ENCODE measurements around the gene ACAD10.
"Not testable (repeated sequence)": the region's sequence is repeated elsewhere in the genome, so short reads cannot be mapped to it uniquely, and the experiment has no call there.

ACAD10 gene

GRCh38 chr12:111685811-111686573 is at the start of gene ACAD10, which contains the start of gene BRAP:
Gene ACAD10, plus strand, starts transcription at chr12:111686053. Its CDS starts 6,657 bp downstream, at chr12:111692710.
Gene BRAP, minus strand, starts transcription at chr12:111685956. Its CDS starts 164 bp downstream, at chr12:111685792.
- peak; percentile 96 for DNase-seq

DNA sequence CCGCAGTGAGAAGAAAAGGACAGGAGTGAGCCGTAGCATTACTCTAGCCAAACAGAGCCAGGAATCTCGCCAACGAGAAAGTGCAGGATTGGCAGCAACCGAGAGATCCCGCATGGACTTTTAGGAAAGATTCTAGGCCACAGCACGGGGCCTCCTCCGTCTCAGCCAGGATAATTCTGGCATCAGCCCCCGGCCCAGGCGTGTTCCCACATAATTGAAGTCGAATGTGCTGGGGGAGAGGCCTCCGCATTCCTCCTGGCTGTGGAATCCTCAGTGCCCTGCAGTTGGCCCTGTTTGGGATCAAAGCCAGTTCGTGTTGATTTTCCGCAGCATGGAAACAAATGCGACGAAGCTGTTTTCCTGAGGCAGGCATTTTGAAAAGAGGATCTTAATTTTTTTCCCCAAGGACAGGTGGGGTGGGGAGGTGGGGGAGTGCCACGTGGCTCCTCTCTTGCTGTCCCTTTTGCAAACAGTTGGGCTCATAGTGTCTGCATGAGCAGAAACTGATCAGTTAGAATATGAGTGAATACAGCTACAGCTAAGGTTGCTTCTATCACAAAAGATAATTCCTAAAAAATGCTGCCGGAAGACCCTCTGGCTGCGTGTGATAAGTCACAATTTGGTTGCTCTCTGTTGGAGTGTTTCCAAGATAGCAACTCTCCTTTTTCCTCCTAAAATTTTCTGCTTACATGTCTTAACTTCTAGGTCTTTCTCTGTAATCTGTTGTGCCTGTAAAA is 49.5 kb upstream of the ACAD10 start:
- no peak for DNase-seq

DNA sequence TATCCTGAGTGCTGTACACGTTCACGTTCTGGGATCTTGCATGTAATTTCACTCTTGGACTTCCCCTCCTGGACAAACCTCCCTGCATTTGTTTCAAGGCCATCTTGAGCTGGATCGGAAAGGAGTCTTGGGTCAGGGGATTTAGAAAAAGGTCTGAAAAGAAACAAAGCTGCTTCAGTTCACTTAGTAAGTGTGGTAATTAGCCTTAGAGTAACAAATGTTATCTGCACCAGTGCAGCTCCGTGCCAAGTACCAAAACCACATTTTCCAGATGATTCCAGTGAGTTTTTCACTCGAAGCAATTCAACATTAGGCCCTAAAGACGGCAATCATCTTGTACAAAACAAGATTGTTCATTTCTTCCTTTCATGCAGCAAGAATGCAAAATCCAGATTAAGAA is 47.3 kb upstream of the ACAD10 start:
- DNase-seq: no peak

DNA sequence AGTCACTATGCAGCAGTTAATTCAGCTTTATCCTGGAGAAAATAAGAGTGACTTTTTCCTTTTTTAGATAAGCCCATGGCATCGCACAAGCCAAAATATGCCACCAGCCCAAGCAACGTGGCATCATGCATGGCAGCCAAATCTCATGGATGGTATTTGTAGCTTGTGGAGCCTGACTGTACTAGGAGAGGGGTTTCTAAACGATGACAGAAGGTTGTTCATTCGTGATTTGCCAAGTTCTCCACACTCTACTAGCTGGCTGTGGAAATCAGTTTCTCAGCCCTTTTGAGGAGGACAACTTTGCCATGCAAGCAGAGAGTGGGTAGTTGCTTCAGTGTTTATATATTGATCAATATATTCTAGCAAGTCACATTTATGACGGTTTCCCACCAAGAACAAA is 45.3 kb upstream of the ACAD10 start:
- DNase-seq: no peak

DNA sequence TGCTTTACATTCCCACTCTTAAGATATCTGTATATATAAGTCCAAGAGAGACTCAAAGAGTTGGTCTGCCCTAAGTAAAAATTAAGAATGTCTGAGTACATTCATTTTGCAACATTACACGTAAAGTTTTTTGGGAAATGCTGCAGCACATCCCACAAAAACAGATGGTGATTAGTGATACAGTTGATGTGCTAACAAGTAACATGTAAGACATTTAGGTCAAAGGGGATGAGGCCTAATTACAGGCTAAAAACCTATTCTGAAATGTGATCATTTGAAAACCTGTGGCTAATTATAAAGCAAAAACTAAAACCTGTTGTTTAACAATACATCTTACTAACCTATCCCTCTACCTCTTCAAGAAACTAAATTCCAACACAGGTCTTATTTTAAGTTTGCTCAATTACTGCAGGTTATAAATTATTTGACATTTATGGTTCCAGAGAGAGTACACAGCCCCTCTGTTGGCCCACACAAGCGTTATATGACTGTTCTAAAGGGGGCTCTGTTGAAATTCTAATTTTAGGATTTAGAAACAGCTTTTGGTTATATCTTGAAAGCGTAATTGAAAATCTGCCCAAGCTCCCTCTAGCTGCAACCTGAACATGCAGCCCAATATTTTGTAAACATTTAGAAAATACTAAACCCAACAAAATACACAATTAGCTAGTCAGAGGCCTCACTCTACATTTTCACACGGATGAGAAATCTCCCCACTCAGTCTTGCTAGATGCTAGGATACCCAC is 43.0 kb upstream of the ACAD10 start:
- no peak for DNase-seq

- DNase-seq: no peak
Measured at GRCh38 chr12:111643427-111643826, 42.4 kb upstream of the ACAD10 start.

DNA sequence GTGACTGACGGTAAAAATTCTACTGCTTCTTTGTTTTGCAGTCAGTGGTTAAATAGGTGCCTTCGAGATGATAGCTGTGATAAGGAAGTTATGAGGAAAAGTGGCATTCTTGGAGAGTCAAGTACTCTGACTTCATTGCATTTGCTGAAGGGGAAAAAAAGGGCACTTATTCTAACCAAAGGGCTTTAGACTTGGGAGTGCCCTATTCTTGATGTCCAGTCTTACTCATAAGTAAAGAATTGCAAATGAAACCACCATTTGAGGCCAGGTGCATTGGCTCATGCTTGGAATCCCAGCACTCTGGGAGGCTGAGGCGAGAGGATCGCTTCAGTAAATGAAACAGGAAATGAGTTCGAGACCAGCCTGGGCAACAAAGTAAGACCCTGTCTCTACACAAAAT is 40.4 kb upstream of the ACAD10 start:
- DNase-seq: no peak

GRCh38 chr12:111650912-111651311 is 34.9 kb upstream of the ACAD10 start:
- no peak for DNase-seq

- DNase-seq: not testable (repeated sequence)
Measured at GRCh38 chr12:111652530-111652929, 33.3 kb upstream of the ACAD10 start.

- DNase-seq: no peak
Measured at GRCh38 chr12:111653596-111653995, 32.3 kb upstream of the ACAD10 start.

GRCh38 chr12:111655356-111655755 is 30.5 kb upstream of the ACAD10 start:
- no peak for DNase-seq

DNA sequence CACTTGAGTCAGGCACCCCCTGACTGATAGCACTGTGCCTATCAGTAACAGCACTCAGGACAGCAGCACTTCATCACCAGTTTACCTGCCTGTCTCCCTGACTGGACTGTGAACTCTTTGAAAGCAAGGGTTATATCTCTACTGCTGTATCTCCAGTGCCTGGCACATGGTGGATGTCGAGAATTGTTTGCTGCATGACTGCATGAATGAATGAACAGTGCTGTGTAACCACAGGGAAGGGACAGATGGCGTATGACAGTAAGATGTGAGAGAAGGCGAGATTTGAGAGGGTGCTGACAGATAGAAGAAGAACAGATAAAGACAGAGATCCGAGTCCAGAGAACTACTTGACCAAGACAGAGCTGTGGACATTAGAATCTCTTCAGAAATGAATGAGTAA is 29.8 kb upstream of the ACAD10 start:
- DNase-seq: no peak

- no peak for DNase-seq
Measured at GRCh38 chr12:111664499-111664898, 21.4 kb upstream of the ACAD10 start.

GRCh38 chr12:111664961-111665865 is 20.6 kb upstream of the ACAD10 start:
- DNase-seq: no peak

DNA sequence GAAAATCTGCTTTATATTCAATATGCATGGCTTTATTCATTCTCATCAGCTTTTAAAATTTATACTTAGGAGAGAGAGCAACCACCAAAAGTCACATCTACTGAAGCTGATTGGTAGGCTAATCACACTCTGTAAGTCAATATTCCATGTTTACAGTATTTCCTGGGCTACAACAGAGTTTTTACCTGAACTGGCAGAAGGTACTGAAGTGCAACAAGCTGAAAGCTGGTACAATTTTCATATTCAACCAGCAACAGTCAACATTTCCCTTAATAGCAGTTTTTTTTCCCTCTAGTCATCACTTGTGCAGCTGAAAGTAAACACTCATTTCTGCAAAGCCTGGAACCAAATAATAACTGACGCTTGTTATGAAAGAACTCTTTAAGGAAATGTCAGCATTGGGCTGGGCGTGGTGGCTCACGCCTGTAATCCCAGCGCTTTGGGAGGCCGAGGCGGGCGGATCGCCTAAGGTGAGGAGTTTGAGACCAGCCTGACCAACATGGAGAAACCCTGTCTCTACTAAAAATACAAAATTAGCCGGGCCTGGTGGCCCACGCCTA is 13.0 kb upstream of the ACAD10 start:
- no peak for DNase-seq

DNA sequence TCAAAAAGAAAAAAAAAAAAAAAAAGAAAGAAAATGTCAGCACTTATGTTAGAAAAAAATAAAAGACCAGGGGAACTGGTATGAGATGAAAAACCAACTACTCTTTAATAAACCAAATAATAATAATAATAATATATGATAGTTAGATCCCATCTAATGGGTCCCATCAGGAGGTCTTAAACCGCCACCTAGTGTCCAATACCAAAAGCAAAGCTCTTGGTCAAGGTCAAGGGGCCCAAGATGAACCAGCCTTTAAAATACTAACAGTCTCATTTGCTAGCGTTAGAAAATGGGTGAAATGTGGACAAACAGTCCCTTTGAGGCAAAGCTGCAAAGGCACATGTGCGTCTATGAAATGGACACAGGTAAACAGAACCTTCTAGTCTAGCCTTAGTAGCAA is 12.3 kb upstream of the ACAD10 start:
- DNase-seq: no peak

GRCh38 chr12:111677186-111677585 is 8.7 kb upstream of the ACAD10 start:
- DNase-seq: no peak

DNA sequence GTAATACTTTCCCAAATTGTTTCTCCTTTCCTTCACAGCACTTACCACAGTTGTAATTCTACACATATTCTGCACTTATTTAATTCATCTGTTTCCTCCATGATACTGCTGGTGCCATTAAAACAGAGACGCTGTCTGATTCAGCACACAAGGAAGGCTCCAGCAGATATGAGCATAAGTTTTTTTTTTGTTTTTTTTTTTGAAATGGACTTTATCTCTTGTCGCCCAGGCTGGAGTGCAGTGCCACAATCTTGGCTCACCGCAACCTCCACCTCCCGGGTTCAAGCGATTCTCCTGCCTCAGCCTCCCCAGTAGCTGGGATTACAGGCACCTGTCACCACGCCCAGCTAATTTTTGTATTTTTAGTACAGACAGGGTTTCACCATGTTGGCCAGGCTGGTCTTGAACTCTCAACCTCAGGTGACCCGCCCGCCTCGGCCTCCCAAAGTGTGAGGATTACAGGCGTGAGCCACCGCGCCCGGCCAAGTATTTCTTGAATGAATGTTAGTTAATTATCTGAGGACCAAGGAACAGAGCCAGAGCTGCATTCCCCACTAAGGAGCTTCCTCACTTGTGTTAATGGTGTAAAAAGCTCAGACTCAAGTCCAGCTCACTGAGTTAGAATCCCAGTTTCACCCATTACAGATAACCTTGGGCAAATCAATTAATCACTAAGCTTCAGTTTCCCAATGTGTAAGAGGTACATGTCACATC is 1.2 kb upstream of the ACAD10 start:
- not testable (repeated sequence) for DNase-seq

DNA sequence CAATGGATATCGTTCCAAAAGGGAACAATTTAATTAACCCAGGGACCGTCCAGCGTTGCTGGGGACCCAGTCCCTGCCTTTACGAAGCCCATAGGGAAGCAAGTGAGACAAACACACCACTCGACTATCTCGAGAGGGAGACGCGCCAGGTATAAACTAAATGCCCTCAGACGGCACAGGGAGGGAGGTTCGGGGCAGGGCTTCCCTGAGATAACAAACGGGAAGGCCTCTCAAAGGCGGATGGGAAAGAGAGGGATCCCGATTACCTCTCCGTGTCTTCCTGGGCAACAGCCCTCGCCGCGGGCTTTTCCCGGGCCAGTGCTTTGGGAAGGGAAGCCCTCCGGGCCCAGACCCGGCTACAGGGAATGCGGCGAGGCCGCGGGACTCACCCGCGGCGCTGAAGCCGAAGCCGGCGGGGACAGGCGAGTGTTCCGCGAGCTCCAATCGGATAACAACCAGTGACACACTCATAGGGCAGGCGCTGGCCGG is 487 bp upstream of the ACAD10 start:
- no peak for DNase-seq

- DNase-seq: peak; percentile 4
Measured at GRCh38 chr12:111686574-111687105, 787 bp downstream of the ACAD10 start.

GRCh38 chr12:111687255-111687654 is 1.4 kb downstream of the ACAD10 start:
- no peak for DNase-seq
